Left lobe of liver (tissue), 2 donors: ENCODE results near the gene AGPAT4. TPM values are rescaled to one million over a fixed set of nuclear protein-coding genes. Genes with fewer than 3 reads are reported as not detected.
"Not testable (repeated sequence)": the region's sequence is repeated elsewhere in the genome, so short reads cannot be mapped to it uniquely, and the experiment has no call there.

Experiments used
- ATAC-seq: fragments of 200-7000 bp; cut with Tn5 transposase; one replicate; pipeline ENCODE4 v1.9.1; 2020; ENCODE audit warnings: mild to moderate bottlenecking, moderate library complexity
- DNase-seq: peaks from one replicate; pipeline ENCODE4 v3.0.0-alpha.2; 2020; ENCODE audit warnings: low spot score
- total RNA-seq: library from RNA; stranded (reverse); gene quantifications from one replicate; pipeline ENCODE4 v1.2.1, GENCODE V29; 2021
- donor health status: DM: no; HTN: no; CAD: no; lungs with moderate emphysema.
- donor health status: DM: no; HTN: yes; CAD: no.

AGPAT4 gene
- total RNA-seq, 1 donor from 2014 or later, result 0.88 TPM

DNA sequence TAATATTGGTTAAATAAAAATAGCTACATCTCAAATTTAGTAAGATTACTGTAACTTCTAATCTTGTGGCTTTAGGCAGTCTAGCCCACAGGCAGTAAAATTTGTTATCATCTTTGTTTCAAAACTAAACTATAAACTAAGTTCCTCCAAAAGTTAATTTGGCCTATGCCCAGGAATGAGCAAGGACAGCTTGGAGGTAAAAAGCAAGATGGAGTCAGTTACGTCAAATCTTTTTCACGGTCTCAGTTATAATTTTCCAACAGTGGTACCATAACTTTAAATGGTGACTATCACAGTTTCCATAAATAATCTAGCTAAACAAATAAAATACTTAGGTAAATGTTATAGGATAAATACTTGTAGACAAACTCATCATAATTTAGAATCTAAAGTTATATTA is 63.0 kb downstream of the AGPAT4 start:
- ATAC-seq (no peak), DNase-seq (no peak)

DNA sequence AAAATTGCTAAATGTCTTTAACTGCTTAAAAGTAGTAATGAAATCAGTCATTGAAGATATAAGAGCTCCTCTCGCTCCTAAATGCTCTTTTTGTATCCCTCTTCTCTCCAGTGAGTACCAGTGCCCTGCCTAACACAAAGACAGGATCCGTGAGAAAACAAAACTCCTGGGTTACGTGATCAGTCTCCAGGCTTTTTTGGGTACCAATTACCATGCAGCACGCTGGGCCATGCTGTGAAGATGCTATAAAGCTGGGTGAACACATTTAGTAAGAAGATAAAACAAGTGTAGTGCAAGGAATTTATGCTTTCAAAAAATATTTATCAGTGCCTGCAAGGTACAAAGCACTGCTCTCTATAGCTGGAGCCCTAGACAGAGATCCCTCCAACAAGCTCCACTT is 66.7 kb downstream of the AGPAT4 start:
- ATAC-seq (no peak), DNase-seq (no peak)

DNA sequence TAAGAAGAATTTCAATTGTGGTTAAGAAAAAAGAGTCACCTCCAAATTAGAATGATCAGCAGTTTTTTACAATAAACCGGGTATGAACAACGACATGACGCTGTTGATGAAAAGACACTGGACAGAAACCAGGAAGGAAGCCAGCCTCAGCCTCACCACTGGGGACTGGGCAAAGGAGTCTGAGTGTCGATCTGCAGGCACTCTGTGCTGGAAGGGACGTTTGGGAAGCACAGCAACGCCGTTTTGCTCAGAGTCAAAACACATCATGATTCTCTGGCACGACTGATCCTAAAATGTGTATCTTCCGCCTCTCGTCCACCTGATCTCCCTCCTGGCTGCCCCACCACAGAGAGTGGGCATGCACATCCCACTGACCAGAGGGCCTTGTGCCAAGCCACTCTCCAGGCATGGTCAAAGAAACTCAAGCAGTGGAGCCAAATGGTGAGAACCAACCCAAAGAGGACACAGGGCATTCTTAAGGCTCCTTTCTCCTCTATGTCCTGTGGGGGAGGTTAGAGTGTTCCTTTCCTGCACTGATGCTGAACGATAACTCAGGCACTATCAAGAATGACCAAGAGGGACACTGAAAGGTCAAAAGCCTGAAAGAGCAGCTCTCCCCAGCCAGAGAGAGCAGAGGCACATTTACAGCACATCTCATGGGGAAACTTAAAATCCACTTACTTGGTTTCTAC is 68.8 kb downstream of the AGPAT4 start:
- ATAC-seq (no peak), DNase-seq (no peak)

DNA sequence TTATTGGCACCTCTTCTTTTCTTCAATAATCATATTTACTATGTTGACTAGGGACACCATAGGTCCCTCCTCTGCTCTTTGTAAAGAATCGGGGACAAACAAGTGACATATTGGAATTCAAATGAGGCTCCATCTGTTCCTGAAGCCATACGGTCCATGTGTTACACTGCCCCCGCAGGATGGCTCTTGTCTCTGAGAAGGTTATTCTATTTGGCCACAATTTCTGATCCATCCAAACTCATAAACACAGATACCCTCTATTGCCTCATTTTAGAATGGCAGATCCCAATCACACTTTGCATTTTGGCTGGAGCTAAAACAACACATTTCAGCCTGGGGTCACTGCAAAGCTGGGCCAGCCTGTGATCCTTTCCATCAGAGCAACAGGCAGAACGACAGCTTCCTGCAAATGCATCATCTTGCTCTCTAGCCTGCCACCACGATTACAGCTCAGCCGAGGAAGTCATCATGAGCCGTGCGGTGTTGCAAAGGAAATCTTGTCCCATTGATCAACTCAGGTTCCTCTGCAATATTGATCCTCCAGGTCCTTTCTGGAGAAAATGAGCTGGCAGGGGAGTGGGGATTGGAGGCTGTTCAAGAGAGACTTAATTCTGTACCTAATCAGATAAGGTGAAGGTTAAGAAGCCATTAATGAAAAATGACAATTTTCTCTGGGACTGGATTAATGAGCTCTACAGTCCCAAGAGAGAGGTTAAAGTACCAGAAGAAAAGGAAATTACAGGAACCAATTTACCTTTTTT is 73.1 kb downstream of the AGPAT4 start:
- ATAC-seq (peak; percentile 33), DNase-seq (no peak)

DNA sequence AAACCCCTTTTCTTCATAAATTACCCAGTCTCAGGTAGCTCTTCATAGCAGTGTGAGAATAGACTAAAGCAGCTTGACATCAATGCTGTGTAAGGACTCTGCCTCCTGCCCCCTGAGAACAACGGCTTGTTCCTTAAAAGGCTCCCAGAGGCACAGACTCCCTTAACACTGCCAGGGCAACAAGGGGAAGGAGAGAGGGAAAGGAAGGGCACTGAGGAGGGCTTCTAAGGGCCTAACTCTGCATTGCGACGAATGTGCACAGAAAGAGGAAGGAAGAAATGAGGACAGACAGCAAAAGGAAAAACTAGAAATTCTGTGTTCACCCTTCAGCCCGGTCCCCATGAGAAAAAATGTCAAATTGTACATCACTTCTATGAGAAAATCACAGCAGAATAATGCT is 74.0 kb downstream of the AGPAT4 start:
- ATAC-seq (no peak), DNase-seq (no peak)

DNA sequence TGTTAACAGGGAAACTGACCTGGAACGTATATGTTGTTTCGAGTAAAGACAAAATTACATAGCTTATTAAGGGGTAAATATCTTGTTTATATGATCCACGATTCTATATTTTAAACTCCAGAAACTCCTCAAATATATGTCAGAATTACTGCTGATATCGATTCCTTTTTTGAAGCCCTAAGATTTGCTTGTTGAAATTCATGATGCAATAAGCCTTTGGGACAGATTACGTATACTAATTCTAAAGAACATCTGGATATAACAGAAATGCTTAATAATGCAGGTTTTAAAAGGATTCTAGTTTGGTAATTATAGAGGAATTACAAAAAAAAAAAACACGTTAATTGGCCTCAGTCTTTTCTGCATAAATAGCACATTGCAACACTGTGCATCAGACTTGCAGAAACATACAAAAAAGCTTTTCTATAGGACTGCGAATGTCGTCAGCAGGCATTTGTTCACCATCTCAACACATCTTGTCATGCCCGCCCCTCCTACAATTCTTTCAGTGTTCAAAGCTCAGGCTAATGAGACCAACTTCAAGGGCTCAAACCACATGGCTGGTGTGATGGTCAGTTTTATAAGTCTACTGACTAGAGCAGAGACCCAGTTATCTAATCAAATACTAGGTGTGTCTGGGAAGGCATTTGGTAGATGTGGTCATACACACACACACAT is 74.9 kb downstream of the AGPAT4 start:
- no peak for DNase-seq
- ATAC-seq, result no peak

DNA sequence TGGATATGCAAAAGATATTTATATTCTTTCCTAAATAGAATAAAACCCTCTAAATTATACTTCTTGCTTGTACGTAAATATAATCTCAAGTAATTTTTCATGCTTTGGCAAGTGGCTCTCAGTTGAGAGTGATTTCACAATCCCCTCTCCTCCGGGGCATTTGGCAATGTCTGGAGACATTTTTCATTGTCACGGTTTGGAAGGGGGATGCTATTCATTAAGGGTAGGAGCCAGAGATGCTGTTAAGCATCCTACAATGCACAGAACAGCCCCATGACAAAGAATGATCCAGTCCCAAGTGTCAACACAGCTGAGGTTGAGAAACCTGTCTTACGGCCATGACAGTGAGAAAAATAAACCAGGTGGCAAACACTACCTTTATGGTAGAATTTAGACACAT is 75.7 kb downstream of the AGPAT4 start:
- no peak for ATAC-seq

DNA sequence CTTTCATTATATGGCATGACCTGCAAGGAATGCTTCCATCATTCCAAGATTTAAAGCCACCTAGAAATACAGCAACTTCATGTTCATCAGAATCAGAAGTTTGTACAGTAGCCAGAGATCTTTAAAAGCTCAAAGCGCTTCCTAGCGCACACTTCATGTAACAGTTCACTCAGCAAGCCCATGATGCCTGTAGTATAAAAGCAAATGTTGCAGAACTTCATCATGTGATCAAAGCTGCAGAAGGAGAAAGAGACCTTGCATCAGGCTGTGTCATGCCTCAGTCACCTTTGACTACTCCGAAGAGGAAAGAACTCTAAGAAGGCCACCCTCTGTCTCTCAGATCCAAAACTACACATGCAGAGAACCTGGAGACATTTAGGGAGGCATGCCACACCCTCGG is 78.5 kb downstream of the AGPAT4 start:
- DNase-seq (no peak), ATAC-seq (no peak)

More for the DNA sequence above, 75.7 kb downstream of the AGPAT4 start:
- DNase-seq, result no peak

DNA sequence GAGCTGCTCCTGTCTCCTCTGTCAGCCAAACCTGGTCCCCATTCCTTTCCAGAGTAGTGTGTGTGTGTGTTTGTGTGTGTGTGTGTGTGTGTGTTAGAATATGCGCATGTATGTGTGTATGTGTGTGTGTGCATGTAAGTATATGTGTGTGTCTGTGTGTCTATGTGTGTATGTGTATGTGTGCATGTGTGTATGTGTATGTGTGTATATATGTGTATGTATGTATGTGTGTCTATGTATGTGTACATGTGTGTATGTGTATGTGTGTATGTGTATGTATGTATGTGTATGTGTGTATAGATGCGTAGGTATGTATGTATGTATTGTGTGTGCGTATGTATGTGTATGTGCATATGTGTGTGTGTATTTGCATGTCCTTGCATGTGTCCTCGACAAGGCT is 79.5 kb downstream of the AGPAT4 start:
- DNase-seq, result no peak
- ATAC-seq, result no peak

DNA sequence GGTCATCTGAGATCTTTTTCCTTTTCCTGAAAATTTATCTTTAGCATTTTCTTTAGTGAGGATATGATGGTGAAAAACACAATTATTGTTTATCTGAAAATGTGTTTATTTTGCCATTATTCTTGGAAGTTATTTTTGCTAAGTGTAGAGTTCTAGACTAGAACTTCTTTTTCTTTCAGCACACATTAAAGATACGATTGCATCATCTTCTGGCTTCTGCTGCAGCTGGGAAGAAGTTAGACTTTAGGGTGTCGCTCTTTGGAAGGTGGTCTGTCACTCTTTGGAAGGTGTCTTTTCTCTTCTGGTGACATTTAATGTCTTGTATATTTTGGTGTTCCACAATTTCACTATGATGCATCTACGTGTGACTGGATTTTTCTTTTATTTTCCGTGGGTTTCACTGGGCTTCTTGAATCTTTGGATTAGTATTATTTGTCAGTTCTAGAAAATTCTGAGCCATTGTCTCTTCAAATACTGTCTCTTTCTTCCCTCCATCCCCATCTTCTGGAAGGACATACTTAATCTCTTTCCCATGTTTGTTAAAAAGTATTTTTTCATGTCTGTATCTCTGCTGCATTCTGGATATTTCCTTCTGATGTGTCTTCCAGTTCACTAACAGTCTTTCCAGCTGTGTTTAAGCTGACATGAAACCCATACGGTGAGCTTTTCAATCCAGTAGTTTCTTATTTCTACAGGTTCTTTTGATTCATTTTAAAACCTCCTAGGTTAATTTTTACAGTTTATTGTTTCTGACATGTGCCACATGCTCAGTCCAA is 81.0 kb downstream of the AGPAT4 start:
- ATAC-seq, result no peak
- no peak for DNase-seq

DNA sequence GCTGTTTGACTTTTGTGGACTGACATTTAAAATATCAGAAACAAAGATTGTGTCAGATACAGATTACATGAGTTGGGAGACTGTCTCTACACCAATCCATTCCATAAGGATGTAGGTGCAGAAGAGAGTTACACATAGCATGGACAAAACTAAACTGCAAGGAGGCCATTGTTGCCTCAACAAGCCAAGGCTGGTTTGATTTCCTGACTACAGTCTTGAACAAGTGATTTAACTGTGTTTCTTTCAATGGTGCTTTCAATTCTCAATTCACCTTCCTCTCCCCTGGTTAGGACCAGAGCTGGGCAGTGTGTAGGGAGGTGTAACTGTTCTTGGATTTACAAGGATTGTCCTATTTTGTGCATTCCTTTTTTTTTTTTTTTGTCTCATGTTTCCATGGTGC is 82.2 kb downstream of the AGPAT4 start:
- DNase-seq (no peak), ATAC-seq (no peak)

DNA sequence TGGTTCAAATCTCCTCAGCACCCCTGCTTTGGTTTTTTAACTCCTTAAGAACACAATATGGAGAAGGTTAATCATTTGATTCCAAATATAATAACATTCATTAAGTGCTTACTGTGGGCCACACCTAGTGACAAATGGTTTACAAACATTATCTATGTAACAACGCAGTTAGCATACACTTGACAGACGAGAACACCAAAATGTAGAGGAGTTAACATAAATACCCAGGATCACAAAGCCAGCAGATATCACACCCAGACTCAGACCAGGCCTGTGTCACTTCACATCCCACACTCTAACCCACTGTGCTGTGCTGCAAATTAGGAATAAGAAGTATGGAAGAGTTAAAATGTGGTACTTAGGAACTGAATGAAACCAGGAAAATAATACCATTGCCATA is 82.9 kb downstream of the AGPAT4 start:
- no peak for DNase-seq
- ATAC-seq, result no peak

DNA sequence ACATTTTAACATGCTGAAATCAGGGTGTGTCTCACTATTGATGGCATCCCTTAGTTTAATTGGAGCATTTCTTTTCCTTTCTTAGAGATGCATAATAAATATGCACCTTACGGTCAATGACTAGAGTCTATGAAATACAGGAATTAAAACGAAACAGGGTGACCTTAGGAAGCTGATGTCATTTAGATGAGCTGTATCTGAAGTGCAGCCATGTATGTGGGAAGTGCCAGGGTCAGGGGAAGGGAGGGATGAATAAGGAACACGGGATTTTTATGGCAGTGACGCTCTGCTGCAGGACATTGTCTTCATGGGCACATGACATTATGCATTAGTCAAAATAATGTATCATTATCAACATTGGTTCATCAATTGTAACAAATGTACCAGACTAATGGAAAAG is 84.0 kb downstream of the AGPAT4 start:
- ATAC-seq (no peak), DNase-seq (no peak)

DNA sequence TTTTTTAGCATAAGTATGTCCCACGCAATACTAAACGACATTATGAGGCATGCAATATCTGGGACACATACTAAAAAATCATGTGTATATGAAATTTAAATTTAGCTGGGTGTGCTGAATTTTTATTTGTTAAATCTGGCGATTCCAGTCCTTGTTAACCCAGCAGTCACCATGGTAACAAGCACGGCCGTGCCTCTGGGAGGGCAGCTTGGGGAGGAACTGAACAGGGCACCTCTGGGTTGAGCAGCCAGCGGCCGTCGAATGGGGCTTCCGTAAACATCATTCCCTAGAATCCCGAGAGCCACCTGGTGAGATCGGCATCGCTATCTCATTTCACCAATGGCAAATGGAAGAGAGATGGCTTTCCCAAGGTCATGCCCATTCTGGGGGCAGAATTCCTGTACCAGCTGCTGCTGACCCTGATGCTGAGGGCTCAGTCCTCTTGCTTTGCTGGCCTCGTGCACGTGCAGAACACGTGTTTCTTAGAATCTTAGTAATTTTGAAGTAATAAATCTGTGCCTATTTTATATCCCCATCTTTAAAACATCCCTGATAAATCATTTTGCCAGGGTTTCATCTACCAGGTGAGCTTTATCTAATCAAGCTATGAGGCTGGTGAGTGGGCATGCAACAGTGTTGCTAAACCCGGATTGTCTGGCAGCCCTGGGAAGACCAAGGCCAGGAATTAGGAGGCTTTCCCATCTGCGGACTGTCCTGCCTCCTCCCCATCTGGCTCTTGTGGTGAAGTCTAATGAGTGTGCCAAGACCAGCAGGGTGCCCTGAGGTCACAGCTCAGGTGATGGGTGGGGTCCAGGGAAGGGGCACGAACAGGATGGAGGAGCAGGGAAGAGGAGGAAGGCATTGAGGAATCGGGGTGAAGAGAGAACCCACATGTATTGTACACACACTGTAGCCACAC is 85.1 kb downstream of the AGPAT4 start:
- ATAC-seq (no peak), DNase-seq (no peak)

DNA sequence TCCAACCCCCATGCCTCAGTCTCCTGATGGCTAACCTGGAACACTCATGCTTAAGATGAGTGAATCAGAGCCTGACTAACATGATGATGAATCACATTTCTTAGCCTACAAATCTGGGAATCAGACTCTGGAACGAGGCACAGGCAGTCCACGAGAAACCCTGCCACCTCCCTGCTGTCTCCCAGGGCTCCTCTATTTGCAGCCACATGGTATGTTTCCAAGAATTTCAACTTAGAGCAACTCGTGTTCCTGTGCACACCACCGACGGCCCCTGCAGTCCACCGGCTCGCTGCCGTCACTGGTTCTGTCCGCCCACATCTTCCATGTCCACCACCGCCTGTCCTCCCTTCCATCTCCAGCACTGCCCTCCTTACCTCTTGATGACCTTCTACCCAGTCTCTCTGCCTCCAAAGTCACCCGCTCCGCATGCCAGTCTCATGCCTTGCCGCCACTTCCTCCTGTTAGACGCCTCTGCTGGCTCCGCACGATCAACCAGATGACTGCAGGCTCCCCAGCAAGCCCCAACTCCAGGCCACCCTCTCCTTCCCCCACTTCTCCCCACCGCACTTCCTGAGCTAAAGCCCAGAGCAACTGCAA is 87.6 kb downstream of the AGPAT4 start:
- ATAC-seq, result no peak

DNA sequence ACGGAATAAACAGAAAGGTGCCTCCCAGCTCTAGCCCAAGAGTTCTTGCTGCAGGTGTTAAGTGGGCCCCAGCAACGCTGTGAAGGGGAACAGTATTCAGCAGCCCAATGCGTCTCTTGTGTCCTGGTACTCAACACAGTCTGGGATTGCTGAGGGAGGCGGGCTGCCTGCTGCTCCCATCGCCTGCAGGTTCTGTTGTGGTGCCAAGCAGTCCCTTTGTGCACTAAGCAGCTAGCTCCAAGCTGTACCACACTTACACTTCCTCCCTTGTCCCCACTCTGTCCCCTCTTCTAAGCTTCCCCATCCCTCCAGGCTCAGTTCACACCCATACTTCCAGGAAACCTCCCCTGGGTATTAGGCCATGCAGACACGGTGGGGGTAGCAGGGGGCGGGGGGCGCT is 92.7 kb downstream of the AGPAT4 start:
- no peak for DNase-seq
- no peak for ATAC-seq

More for the DNA sequence above, 87.6 kb downstream of the AGPAT4 start:
- DNase-seq, result no peak

DNA sequence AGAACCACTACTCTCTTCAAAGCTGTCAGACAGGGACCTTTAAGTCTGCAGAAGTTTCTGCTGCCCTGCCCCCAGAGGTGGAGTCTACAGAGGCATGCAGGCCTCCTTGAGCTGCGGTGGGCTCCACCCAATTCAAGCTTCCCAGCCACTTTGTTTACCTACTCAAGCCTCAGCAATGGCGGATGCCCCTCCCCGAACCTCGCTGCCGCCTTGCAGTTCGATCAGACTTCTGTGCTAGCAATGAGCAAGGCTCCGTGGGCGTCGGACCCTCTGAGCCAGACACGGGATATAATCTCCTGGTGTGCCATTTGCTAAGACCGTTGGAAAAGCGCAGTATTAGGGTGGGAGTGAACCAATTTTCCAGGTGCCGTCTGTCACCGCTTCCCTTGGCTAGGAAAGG is 95.7 kb downstream of the AGPAT4 start:
- not testable (repeated sequence) for DNase-seq, ATAC-seq

DNA sequence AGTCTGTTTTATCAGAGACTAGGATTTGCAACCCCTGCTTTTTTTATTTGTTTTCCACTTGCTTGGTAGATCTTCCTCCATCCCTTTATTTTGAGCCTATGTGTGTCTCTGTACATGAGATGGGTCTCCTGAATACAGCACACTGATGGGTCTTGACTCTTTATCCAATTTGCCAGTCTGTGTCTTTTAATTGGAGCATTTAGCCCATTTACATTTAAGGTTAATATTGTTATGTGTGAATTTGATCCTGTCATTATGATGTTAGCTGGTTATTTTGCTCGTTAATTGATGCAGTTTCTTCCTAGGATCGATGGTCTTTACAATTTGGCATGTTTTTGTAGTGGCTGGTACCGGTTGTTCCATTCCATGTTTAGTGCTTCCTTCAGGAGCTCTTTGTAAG is 97.4 kb downstream of the AGPAT4 start:
- DNase-seq, ATAC-seq: not testable (repeated sequence)

DNA sequence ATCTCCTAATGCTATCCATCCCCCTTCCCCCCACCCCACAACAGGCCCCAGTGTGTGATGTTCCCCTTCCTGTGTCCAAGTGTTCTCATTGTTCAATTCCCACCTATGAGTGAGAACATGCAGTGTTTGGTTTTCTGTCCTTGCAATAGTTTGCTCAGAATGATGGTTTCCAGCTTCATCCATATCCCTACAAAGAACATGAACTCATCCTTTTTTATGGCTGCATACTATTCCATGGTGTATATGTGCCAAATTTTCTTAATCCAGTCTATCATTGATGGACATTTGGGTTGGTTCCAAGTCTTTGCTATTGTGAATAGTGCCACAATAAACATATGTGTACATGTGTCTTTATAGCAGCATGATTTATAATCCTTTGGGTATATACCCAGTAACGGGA is 101.1 kb downstream of the AGPAT4 start:
- DNase-seq, ATAC-seq: not testable (repeated sequence)

DNA sequence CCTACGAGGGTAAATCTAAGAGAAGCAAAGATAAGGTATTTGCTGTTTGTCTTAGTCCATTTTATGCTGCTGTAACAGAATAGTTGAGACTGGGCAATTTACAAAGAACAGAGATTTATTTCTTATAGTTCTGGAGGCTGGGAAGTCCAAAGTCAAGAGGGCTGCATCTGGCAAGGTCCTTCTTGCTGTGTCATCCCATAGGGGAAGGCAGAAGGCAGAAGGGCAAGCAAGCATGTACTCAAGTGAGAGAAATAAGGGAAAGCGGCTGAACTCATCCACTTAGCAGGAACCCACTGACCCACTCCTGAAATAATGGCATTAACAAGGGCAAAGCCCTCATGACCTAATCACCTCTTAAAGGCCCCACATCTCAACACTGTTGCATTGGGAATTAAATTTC is 102.7 kb downstream of the AGPAT4 start:
- ATAC-seq, result no peak
- no peak for DNase-seq
